Activated naive CD8-positive, alpha-beta T cell treated with anti-CD3 and anti-CD28 coated beads for 36 hours (primary cell): ENCODE results near the gene CDC34. TPM values are rescaled to one million over a fixed set of nuclear protein-coding genes. Genes with fewer than 3 reads are reported as not detected.

Source experiments
- DNase-seq: peaks from one replicate; pipeline ENCODE4 v3.0.0; 2021
- H3K27ac Mint-ChIP-seq: one replicate; pipeline ENCODE4 v1.8.0; 2022; ENCODE audit warnings: mild to moderate bottlenecking, moderate library complexity, mixed read lengths
- H3K27me3 Mint-ChIP-seq: one replicate; pipeline ENCODE4 v1.8.0; 2022; ENCODE audit warnings: mild to moderate bottlenecking, mixed read lengths
- H3K36me3 Mint-ChIP-seq: one replicate; pipeline ENCODE4 v1.8.0; 2021; ENCODE audit warnings: mild to moderate bottlenecking, mixed read lengths
- H3K4me1 Mint-ChIP-seq: one replicate; pipeline ENCODE4 v1.8.0; 2021; ENCODE audit warnings: mixed read lengths
- H3K4me3 Mint-ChIP-seq: one replicate; pipeline ENCODE4 v1.8.0; 2022; ENCODE audit warnings: mild to moderate bottlenecking, moderate library complexity, mixed read lengths
- H3K9me3 Mint-ChIP-seq: one replicate; pipeline ENCODE4 v1.8.0; 2022; ENCODE audit warnings: mixed read lengths
- total RNA-seq, 2 experiments: library from RNA; stranded (reverse); gene quantifications; one replicate each; pipeline ENCODE4 v1.2.3, GENCODE V29; 2021

The CDC34 gene
- total RNA-seq, 2 experiments from 2014 or later, result 46.5 to 48.8 TPM

DNA sequence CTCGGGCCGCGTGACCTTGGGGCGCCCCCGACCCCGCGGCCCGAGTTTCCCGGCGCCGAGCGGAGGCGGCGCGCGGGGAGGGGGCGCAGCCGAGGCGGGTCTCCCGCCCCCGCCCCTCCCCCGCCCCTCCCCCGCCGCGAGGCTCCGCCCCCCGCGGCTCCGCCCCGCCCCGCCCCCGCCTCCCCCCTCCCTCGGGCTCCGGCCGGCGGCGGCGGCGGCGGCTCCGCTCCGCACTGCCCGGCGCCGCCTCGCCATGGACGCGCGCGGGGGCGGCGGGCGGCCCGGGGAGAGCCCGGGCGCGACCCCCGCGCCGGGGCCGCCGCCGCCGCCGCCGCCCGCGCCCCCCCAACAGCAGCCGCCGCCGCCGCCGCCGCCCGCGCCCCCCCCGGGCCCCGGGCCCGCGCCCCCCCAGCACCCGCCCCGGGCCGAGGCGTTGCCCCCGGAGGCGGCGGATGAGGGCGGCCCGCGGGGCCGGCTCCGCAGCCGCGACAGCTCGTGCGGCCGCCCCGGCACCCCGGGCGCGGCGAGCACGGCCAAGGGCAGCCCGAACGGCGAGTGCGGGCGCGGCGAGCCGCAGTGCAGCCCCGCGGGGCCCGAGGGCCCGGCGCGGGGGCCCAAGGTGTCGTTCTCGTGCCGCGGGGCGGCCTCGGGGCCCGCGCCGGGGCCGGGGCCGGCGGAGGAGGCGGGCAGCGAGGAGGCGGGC is 58.3 kb downstream of the CDC34 start, which contains the start of gene HCN2:
Gene HCN2 (plus strand): TSS at position 189 of the 703 bp plus-strand sequence. CDS start 65 bp downstream, at position 254.
- Mint-ChIP-seq H3K9me3 (no peaks in the 10 kb centered on the region), H3K4me1 (peaks cover 2% of the 10 kb centered on the region), H3K4me3 (no peak within 1 kb of the TSS)

DNA sequence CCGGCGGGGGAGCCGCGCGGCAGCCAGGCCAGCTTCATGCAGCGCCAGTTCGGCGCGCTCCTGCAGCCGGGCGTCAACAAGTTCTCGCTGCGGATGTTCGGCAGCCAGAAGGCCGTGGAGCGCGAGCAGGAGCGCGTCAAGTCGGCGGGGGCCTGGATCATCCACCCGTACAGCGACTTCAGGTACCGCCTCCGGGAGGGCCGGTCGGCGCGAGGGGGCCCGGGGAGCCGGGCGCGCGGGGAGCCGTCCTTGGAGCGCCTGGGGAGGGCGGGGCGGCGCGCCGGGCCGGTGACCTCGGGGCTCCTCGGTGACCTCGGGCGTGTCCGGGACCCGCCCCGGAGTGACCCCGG is 58.8 kb downstream of the CDC34 start:
- Mint-ChIP-seq H3K27ac (no peak overlapping the region), H3K9me3 (no peaks in the 10 kb centered on the region), H3K4me3 (no peak overlapping the region), H3K36me3 (no peaks in the 10 kb centered on the region), H3K4me1 (peaks cover 2% of the 10 kb centered on the region), H3K27me3 (peaks cover 50% of the 10 kb centered on the region)
- DNase-seq, result peak; percentile 55

More for the DNA sequence above, 58.3 kb downstream of the CDC34 start, which contains the start of gene HCN2:
- peaks cover 47% of the 10 kb centered on the region for H3K27me3 Mint-ChIP-seq
- no peaks in the 10 kb centered on the region for H3K36me3 Mint-ChIP-seq
- no peak within 1 kb of the TSS for H3K27ac Mint-ChIP-seq
- DNase-seq, result no peak

DNA sequence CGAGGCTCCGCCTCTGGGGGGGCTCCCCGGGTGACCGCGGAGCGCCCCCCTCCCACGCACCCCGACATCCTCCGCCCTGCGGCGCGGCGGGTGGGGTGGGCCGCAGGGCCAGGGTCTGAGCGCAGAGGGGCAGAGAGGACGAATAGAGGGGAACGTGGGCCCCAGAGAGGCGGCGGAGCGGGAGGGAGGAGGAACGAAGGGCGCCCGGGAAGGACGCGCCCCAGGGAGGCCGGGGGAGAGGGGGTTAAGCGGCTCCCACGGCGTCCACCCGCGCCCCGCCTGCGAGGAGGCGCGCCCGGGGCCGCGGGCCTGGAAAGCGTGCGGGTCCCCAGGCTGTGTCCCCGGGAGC is 59.2 kb downstream of the CDC34 start:
- H3K36me3 Mint-ChIP-seq, result no peaks in the 10 kb centered on the region
- no peak overlapping the region for H3K27ac Mint-ChIP-seq
- peaks cover 49% of the 10 kb centered on the region for H3K27me3 Mint-ChIP-seq
- no peak overlapping the region for H3K4me3 Mint-ChIP-seq
- no peaks in the 10 kb centered on the region for H3K9me3 Mint-ChIP-seq
- H3K4me1 Mint-ChIP-seq, result peaks cover 2% of the 10 kb centered on the region
- DNase-seq, result no peak

DNA sequence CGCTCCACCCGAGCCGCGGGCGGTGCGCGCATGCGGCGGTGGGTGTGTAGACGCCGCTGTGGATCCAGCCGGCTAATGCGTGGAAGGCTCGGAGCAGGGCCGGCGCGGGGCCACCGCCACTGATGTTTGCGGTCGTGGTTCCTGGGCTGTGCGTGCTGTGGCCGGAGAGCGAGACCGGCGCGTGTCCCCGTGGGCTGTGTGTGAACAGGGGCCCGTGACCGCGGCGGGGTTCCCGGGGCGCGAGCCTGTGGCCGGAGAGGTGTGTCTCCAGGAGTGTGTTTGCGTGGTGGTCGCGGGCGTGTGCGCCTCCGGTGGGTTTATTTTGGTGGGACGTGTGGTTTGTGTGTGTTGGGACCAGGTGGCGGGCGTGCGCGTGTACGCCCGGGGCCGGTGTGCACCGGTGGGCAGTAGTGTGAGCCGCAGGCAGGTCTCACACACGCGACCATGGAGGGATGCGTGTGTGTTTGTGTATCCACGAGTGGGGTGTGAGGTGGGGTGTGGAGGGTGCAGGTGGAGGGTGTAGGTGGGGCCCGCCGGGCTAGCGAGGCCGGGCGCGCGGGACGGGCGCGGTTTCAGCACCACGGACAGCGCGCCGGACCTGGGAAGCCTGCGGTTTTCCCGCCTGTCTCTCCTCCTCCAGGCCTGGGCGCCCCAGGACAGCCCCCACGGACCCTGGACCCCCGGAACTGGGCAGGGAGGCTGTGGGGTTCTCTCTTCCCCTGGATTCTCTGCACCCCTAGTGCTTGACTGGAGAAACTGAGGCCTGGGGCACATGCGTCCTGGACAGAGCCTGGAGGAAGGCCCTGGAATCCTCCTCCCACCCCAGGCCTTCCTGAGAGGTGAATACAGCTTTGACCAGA is 59.8 kb downstream of the CDC34 start:
- H3K27ac Mint-ChIP-seq, result no peak overlapping the region
- no peak overlapping the region for H3K4me3 Mint-ChIP-seq
- peaks cover 2% of the 10 kb centered on the region for H3K4me1 Mint-ChIP-seq
- H3K27me3 Mint-ChIP-seq, result peaks cover 45% of the 10 kb centered on the region
- H3K36me3 Mint-ChIP-seq, result no peaks in the 10 kb centered on the region
- DNase-seq, result no peak
- H3K9me3 Mint-ChIP-seq, result no peaks in the 10 kb centered on the region

Other genes with a start within 250 kb of the CDC34 start
- gene PLPP2, start 240.4 kb upstream of the CDC34 start, total RNA-seq, result not detected
- 10 to 100 TPM; 17.2 to 18.6 TPM for gene MIER2, start 187.0 kb upstream of the CDC34 start, total RNA-seq
- under 1 TPM; 0.12 to 0.19 TPM for gene C2CD4C, start 122.6 kb upstream of the CDC34 start, total RNA-seq
- gene SHC2, start 70.7 kb upstream of the CDC34 start, total RNA-seq, result under 1 TPM in 1 of 2 experiments, not detected in 1; 0.32 TPM
- gene MADCAM1, start 35.3 kb upstream of the CDC34 start, total RNA-seq, result under 1 TPM in 1 of 2 experiments, not detected in 1; 0.21 TPM
- gene TPGS1, start 24.3 kb upstream of the CDC34 start, total RNA-seq, result 10 to 100 TPM in 1 of 2 experiments, 1 to 10 TPM in 1; 9.3 to 10.3 TPM
- 10 to 100 TPM; 42.0 to 49.0 TPM for gene GZMM, start 12.3 kb downstream of the CDC34 start, total RNA-seq
- gene BSG, start 40.8 kb downstream of the CDC34 start, total RNA-seq, result 100 to 1,000 TPM; 167 to 168 TPM
- under 1 TPM; 0.31 to 0.34 TPM for gene HCN2, start 58.1 kb downstream of the CDC34 start, total RNA-seq
- 10 to 100 TPM; 73.3 to 74.6 TPM for gene POLRMT, start 101.8 kb downstream of the CDC34 start, total RNA-seq
- gene FGF22, start 108.1 kb downstream of the CDC34 start, total RNA-seq, result not detected
- 100 to 1,000 TPM; 106 to 108 TPM for gene RNF126, start 131.5 kb downstream of the CDC34 start, total RNA-seq
- 1 to 10 TPM; 6.2 to 6.5 TPM for gene FSTL3, start 144.6 kb downstream of the CDC34 start, total RNA-seq
- gene PRSS57, start 163.7 kb downstream of the CDC34 start, total RNA-seq, result not detected
- gene PALM, start 177.2 kb downstream of the CDC34 start, total RNA-seq, result not detected
- gene MISP, start 219.4 kb downstream of the CDC34 start, total RNA-seq, result under 1 TPM in 1 of 2 experiments, not detected in 1; 0.10 TPM